GM12878 (cell line): Measurements from ENCODE around the gene PRR35. TPM values are rescaled to one million over a fixed set of nuclear protein-coding genes. Genes with fewer than 3 reads are reported as not detected.

Experiments used
- ATAC-seq: fragments of 200-7000 bp; cut with Tn5 transposase; 3 replicates; pipeline ENCODE4 v1.9.1; 2020; ENCODE audit warnings: mild to moderate bottlenecking, moderate library complexity
- BruUV-seq: library from RNA; stranded (reverse); fragments of 400-500 nt; replicated peaks from 2 replicates; lab custom pipeline; 2021; lab: Mats Ljungman, UMichigan
- CTCF ChIA-PET: fragments of 300-600 bp; sonication (Branson Sonifier 250); formaldehyde crosslinking; extraction: SDS; loops from one replicate; lab custom pipeline; 2021; ENCODE audit warnings: inconsistent platforms; lab: Yijun Ruan, JAX
- POLR2A ChIA-PET: fragments of 350-600 bp; formaldehyde crosslinking; extraction: SDS; loops from one replicate; lab custom pipeline; 2021; ENCODE audit warnings: inconsistent platforms; lab: Charles Lee
- RAD21 ChIA-PET: fragments of 300-600 bp; sonication (Branson Sonifier 250); formaldehyde crosslinking; loops from one replicate; lab custom pipeline; 2023; ENCODE audit warnings: antibody characterized with exemption; ENCODE audit not compliant: unreplicated experiment; lab: Charles Lee
- SMC1A ChIA-PET: fragments of 300-600 bp; sonication (Branson Sonifier 250); formaldehyde crosslinking; loops from one replicate; lab custom pipeline; 2023; ENCODE audit not compliant: unreplicated experiment, uncharacterized antibody; lab: Charles Lee
- DNase-seq: peaks from one replicate; pipeline ENCODE4 v3.0.0-alpha.2; 2011; ENCODE audit warnings: low read depth, low spot score
- FAIRE-seq: peaks from 3 replicates; lab custom pipeline; 2011; peaks lifted over from hg19 to GRCh38; lab: Jason Lieb, UNC
- H2AFZ ChIP-seq: 2 replicates; pipeline ENCODE4 v1.6.0; 2011; ENCODE audit warnings: low read depth, low read length, control low read depth; ENCODE audit not compliant: control insufficient read depth
- H3K27ac ChIP-seq: 2 replicates; pipeline ENCODE4 v1.5.1; 2011; ENCODE audit warnings: control low read depth; ENCODE audit not compliant: control insufficient read depth, insufficient read depth
- H3K27me3 ChIP-seq, 2 experiments: replicated peaks in 1 of 2; 2 replicates each; pipeline versions ENCODE4 v1.6.0 to v1.6.1; 2011; ENCODE audit warnings: low read length in 1 of 2; ENCODE audit not compliant: control insufficient read depth in 2 of 2, insufficient read depth in 2 of 2
- H3K36me3 ChIP-seq, 2 experiments: 2 replicates each; pipeline ENCODE4 v1.5.1; 2011; ENCODE audit warnings: low read length in 1 of 2; ENCODE audit not compliant: control insufficient read depth in 2 of 2, insufficient read depth in 2 of 2
- H3K4me1 ChIP-seq: 2 replicates; pipeline ENCODE4 v1.6.1; 2011; ENCODE audit warnings: mild to moderate bottlenecking, low read length, moderate library complexity, mixed read lengths; ENCODE audit not compliant: control insufficient read depth, insufficient read depth
- H3K4me2 ChIP-seq: 2 replicates; pipeline ENCODE4 v1.6.0; 2011; ENCODE audit warnings: control low read depth; ENCODE audit not compliant: control insufficient read depth, insufficient read depth
- H3K4me3 ChIP-seq: fragments of 200-600 bp; sonication (generic); 2 replicates; pipeline ENCODE4 v1.5.1; 2016
- H3K79me2 ChIP-seq: 2 replicates; pipeline ENCODE4 v1.6.0; 2011; ENCODE audit warnings: low read length; ENCODE audit not compliant: control insufficient read depth, insufficient read depth
- H3K9ac ChIP-seq: 2 replicates; pipeline ENCODE4 v1.8.0; 2011; ENCODE audit warnings: low read length, control low read depth, mixed read lengths; ENCODE audit not compliant: control insufficient read depth, insufficient read depth
- H3K9me3 ChIP-seq: replicated peaks from 3 replicates; pipeline ENCODE4 v1.5.1; 2011; ENCODE audit warnings: mild to moderate bottlenecking, low read length; ENCODE audit not compliant: control insufficient read depth, insufficient read depth
- H4K20me1 ChIP-seq: 2 replicates; pipeline ENCODE4 v1.6.0; 2011; ENCODE audit not compliant: control insufficient read depth, insufficient read depth
- BMI1 ChIP-seq: fragments of 450-650 bp; IDR thresholded peaks from 2 replicates; pipeline ENCODE4 v1.6.1; 2016; ENCODE audit warnings: mild to moderate bottlenecking, moderate library complexity, borderline replicate concordance
- ESRRA ChIP-seq: IDR thresholded peaks from 2 replicates; pipeline ENCODE4 v1.6.1; 2012; ENCODE audit warnings: mild to moderate bottlenecking, low read length, improper control_type of control experiment
- EZH2 ChIP-seq: IDR thresholded peaks from 2 replicates; pipeline ENCODE4 v1.6.1; 2012; ENCODE audit warnings: low read depth, mild to moderate bottlenecking, control low read depth, inconsistent platforms, low read length, borderline replicate concordance; ENCODE audit not compliant: control insufficient read depth
- GATAD2B ChIP-seq: fragments of 450-650 bp; conservative IDR thresholded peaks from 2 replicates; pipeline ENCODE4 v1.6.1; 2017; ENCODE audit warnings: low read depth, mild to moderate bottlenecking, moderate library complexity
- HCFC1 ChIP-seq: fragments of 150-350 bp; IDR thresholded peaks from 2 replicates; pipeline ENCODE4 v1.6.1; 2014; ENCODE audit warnings: low read length
- KAT2A ChIP-seq: conservative IDR thresholded peaks from 2 replicates; pipeline ENCODE4 v1.6.1; 2011; ENCODE audit warnings: low read depth, low read length; ENCODE audit not compliant: control insufficient read depth
- MEF2A ChIP-seq: IDR thresholded peaks from 2 replicates; pipeline ENCODE4 v1.6.1; 2011; ENCODE audit warnings: low read depth, mild to moderate bottlenecking, low read length, moderate library complexity; ENCODE audit not compliant: insufficient read depth
- POLR2AphosphoS5 ChIP-seq: IDR thresholded peaks from 2 replicates; pipeline ENCODE4 v1.6.1; 2011; ENCODE audit warnings: mild to moderate bottlenecking, low read length, inconsistent platforms
- SP1 ChIP-seq: IDR thresholded peaks from one replicate; pipeline ENCODE4 v1.6.1; 2011; ENCODE audit warnings: low read depth, low read length
- TBL1XR1 ChIP-seq: IDR thresholded peaks from 2 replicates; pipeline ENCODE4 v1.6.1; 2012; ENCODE audit warnings: low read depth, low read length, improper control_type of control experiment
- WGBS: methylation state at CpG from one replicate; pipeline ENCODE4 v1.1.6; 2016; ENCODE audit warnings: low lambda C conversion rate; ENCODE audit not compliant: insufficient replicate concordance, insufficient coverage; ENCODE audit errors: missing lambda C conversion rate; 5-methylcytosine and 5-hydroxymethylcytosine counted together
- in situ Hi-C: fragments of 300-500 bp; cut with MboI; formaldehyde crosslinking; loops from 9 replicates; pipeline ENCODE4 v1.14.3; 2018; ENCODE audit warnings: mixed read lengths
- intact Hi-C: fragments of 100-400 bp; cut with micrococcal nuclease; formaldehyde crosslinking; loops from one replicate; pipeline ENCODE4 v1.14.2; 2022; ENCODE audit not compliant: unreplicated experiment
- polyA plus RNA-seq, 11 experiments: library from polyadenylated mRNA; depleted of rRNA in 4 of 11; unstranded in 6 of 11; stranded (reverse) in 5 of 11; fragments of >200 nt; fragmentation: Nextera tagmentation in 4 of 11; fragmentation: Illumina TruSeq in 1 of 11; extraction: Ambion mirVana in 4 of 11; extraction: Trizol in 1 of 11; gene quantifications; 1 replicate in 1 of 11; 2 replicates in 10 of 11; pipeline versions ENCODE4 v1.2.1 to v1.2.3, GENCODE V29; 2011 to 2016; ENCODE audit warnings: inconsistent platforms in 2 of 11, missing spikeins in 2 of 11, low read depth in 1 of 11
- total RNA-seq, 4 experiments: library from RNA; depleted of rRNA in 3 of 4; stranded (reverse); fragments of >200 nt in 3 of 4; fragmentation: Illumina TruSeq in 1 of 4; extraction: Trizol in 1 of 4; gene quantifications; 2 replicates each; pipeline versions ENCODE4 v1.2.1 to v1.2.3, GENCODE V29; 2013 to 2021

The PRR35 gene
- total and polyA plus RNA-seq, 10 of the 15 experiments (the other 5 are each of a cell fraction or from before 2014, with no cell fraction given), result not detected

GRCh38 chr16:539901-540530 is 20.2 kb upstream of the PRR35 start:
- Histone ChIP-seq H3K27me3 (no peaks in the 10 kb centered on the region), H3K36me3 (peaks cover 0 to 25% of the 10 kb centered on the region in 2 experiments; a peak in 2 of 4 replicates), H3K9me3 (no peaks in the 10 kb centered on the region), H3K9ac (no peak overlapping the region), H2AFZ (no peak overlapping the region), H4K20me1 (no peaks in the 10 kb centered on the region), H3K79me2 (no peaks in the 10 kb centered on the region; the same call in none of the 2 replicates), H3K4me2 (no peak overlapping the region), H3K4me3 (no peak overlapping the region), H3K27ac (no peak overlapping the region), H3K4me1 (no peaks in the 10 kb centered on the region)
- SMC1A ChIA-PET, result no interaction called here
- RAD21 ChIA-PET, result no interaction called here
- CTCF ChIA-PET, result interaction anchor here (1.1 kb wide), 1 partner anchor 9 kb away, joined by 3 read pairs; no protein-coding TSS in a partner anchor
- 96% methylated on average over 27 of the region's 34 CpGs for WGBS
- no peak for DNase-seq
- intact Hi-C loops (no loop called here), in situ Hi-C loops (no loop called here)
- TF ChIP-seq TBL1XR1, result no peak
- no peak for TF ChIP-seq ESRRA
- TF ChIP-seq SP1, result no peak
- TF ChIP-seq BMI1, result no peak
- TF ChIP-seq EZH2, result no peak
- TF ChIP-seq POLR2AphosphoS5, result no peak
- TF ChIP-seq HCFC1, result no peak
- no peak for TF ChIP-seq GATAD2B
- TF ChIP-seq MEF2A, result no peak
- no peak for TF ChIP-seq KAT2A
- POLR2A ChIA-PET, result no interaction called here
- BruUV-seq, result no TSS peak
- FAIRE-seq, result no peak
- ATAC-seq, result no peak
